IPS-15b (cell line): Measurements from ENCODE around the gene CDK5R1.

Experiments used
- H3K27me3 ChIP-seq: one replicate; pipeline ENCODE4 v1.6.1; 2013; ENCODE audit warnings: low read length; ENCODE audit not compliant: control insufficient read depth, insufficient read depth
- H3K36me3 ChIP-seq: one replicate; pipeline ENCODE4 v1.6.1; 2013; ENCODE audit warnings: low read length; ENCODE audit not compliant: control insufficient read depth, insufficient read depth
- H3K4me1 ChIP-seq: one replicate; pipeline ENCODE4 v1.6.1; 2013; ENCODE audit warnings: mild to moderate bottlenecking, low read length; ENCODE audit not compliant: control insufficient read depth, insufficient read depth
- H3K4me3 ChIP-seq: one replicate; pipeline ENCODE4 v1.5.1; 2013; ENCODE audit warnings: low read depth, low read length
- H3K9ac ChIP-seq: one replicate; pipeline ENCODE4 v1.6.1; 2013; ENCODE audit warnings: low read depth, mild to moderate bottlenecking, low read length
- H3K9me3 ChIP-seq: one replicate; pipeline ENCODE4 v1.6.1; 2013; ENCODE audit warnings: mild to moderate bottlenecking, low read length; ENCODE audit not compliant: control insufficient read depth, insufficient read depth

The CDK5R1 gene

DNA sequence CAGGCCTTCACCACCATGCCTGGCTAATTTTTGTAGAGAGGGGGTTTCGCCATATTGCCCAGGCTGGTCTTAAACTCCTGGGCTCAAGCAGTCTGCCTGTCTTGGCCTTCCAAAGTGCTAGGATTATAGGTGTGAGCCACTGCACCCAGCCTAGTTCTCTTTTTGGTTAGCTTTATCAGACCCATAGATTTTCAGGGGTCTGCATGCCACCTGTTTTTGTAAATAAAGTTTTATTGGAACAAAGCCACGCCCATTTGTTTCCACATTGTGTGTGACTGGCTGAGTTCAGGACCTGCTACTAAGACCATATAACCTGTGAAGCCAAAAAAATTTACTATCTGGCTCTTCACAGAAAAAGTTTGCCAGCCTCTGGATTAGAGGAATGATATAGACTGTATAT lies 34.9 kb upstream of the CDK5R1 start:
- no peak overlapping the region for H3K4me3 ChIP-seq
- H3K36me3 ChIP-seq, result peaks cover 26% of the 10 kb centered on the region
- no peaks in the 10 kb centered on the region for H3K27me3 ChIP-seq
- no peak overlapping the region for H3K9ac ChIP-seq
- no peaks in the 10 kb centered on the region for H3K9me3 ChIP-seq
- no peaks in the 10 kb centered on the region for H3K4me1 ChIP-seq

DNA sequence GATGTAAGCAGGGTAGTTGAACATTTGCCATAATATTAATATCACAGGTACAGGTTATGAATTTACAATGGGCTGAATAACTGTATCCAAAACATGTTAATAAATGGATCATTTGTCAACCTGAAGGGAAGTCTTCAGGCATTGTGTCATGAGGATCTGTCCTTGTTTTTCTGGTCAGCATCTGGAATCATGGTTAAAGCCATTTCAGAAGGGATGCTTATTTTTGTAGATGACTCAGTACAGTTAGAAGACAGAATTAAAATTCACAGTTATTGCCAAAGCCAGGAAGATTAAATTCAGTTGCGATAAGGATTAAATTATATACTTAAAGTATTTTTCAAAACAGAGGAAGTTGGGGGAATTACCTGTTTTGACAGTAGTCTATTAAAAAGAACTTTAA lies 34.5 kb upstream of the CDK5R1 start:
- Histone ChIP-seq H3K4me1 (no peaks in the 10 kb centered on the region), H3K4me3 (no peak overlapping the region), H3K9ac (no peak overlapping the region), H3K27me3 (no peaks in the 10 kb centered on the region), H3K9me3 (no peaks in the 10 kb centered on the region), H3K36me3 (peaks cover 30% of the 10 kb centered on the region)

- no peaks in the 10 kb centered on the region for H3K4me1 ChIP-seq
- H3K9ac ChIP-seq, result no peak overlapping the region
- H3K27me3 ChIP-seq, result no peaks in the 10 kb centered on the region
- H3K36me3 ChIP-seq, result peaks cover 37% of the 10 kb centered on the region
- H3K9me3 ChIP-seq, result no peaks in the 10 kb centered on the region
- no peak overlapping the region for H3K4me3 ChIP-seq
These were observed 33.4 kb upstream of the CDK5R1 start for GRCh38 chr17:32453370-32453769.

GRCh38 chr17:32458371-32458770 lies 28.4 kb upstream of the CDK5R1 start:
- Histone ChIP-seq H3K27me3 (no peaks in the 10 kb centered on the region), H3K9me3 (no peaks in the 10 kb centered on the region), H3K36me3 (peaks cover 42% of the 10 kb centered on the region), H3K4me3 (no peak overlapping the region), H3K4me1 (no peaks in the 10 kb centered on the region), H3K9ac (no peak overlapping the region)

- Histone ChIP-seq H3K27me3 (no peaks in the 10 kb centered on the region), H3K9ac (no peak overlapping the region), H3K4me3 (no peak overlapping the region), H3K4me1 (no peaks in the 10 kb centered on the region), H3K36me3 (peaks cover 36% of the 10 kb centered on the region), H3K9me3 (no peaks in the 10 kb centered on the region)
These were observed 26.7 kb upstream of the CDK5R1 start for GRCh38 chr17:32460054-32460453.

DNA sequence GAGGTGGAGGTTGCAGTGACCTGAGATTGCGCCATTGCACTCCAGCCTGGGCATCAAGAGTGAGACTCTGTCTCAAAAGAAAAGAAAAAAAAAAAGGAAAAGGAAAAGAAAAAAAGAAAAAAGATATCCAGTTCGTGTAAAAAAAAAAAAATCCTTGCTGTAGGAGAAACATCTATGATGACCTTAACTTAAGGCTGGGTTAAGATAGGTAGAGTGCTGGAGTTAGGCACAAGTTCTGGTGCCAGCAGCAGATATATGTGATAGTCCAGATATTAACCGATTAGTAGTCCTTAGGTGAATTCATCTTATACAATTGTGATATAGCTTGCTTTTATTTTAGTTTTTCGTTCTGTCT lies 25.3 kb upstream of the CDK5R1 start:
- no peaks in the 10 kb centered on the region for H3K27me3 ChIP-seq
- no peak overlapping the region for H3K9ac ChIP-seq
- H3K9me3 ChIP-seq, result no peaks in the 10 kb centered on the region
- peaks cover 32% of the 10 kb centered on the region for H3K36me3 ChIP-seq
- H3K4me3 ChIP-seq, result no peak overlapping the region
- no peaks in the 10 kb centered on the region for H3K4me1 ChIP-seq

- Histone ChIP-seq H3K4me1 (no peaks in the 10 kb centered on the region), H3K36me3 (peaks cover 30% of the 10 kb centered on the region), H3K27me3 (no peaks in the 10 kb centered on the region), H3K9ac (no peak overlapping the region), H3K4me3 (no peak overlapping the region), H3K9me3 (no peaks in the 10 kb centered on the region)
These were observed 24.8 kb upstream of the CDK5R1 start for GRCh38 chr17:32461853-32462617.

GRCh38 chr17:32463304-32463703 lies 23.5 kb upstream of the CDK5R1 start:
- no peak overlapping the region for H3K4me3 ChIP-seq
- no peak overlapping the region for H3K9ac ChIP-seq
- no peaks in the 10 kb centered on the region for H3K9me3 ChIP-seq
- H3K36me3 ChIP-seq, result peaks cover 21% of the 10 kb centered on the region
- no peaks in the 10 kb centered on the region for H3K27me3 ChIP-seq
- no peaks in the 10 kb centered on the region for H3K4me1 ChIP-seq

- H3K4me3 ChIP-seq, result no peak overlapping the region
- no peaks in the 10 kb centered on the region for H3K27me3 ChIP-seq
- no peaks in the 10 kb centered on the region for H3K9me3 ChIP-seq
- H3K36me3 ChIP-seq, result peaks cover 22% of the 10 kb centered on the region
- H3K4me1 ChIP-seq, result no peaks in the 10 kb centered on the region
- no peak overlapping the region for H3K9ac ChIP-seq
These were observed 22.4 kb upstream of the CDK5R1 start for GRCh38 chr17:32464374-32464773.

GRCh38 chr17:32467949-32468348 lies 18.8 kb upstream of the CDK5R1 start:
- Histone ChIP-seq H3K9me3 (no peaks in the 10 kb centered on the region), H3K4me3 (no peak overlapping the region)

DNA sequence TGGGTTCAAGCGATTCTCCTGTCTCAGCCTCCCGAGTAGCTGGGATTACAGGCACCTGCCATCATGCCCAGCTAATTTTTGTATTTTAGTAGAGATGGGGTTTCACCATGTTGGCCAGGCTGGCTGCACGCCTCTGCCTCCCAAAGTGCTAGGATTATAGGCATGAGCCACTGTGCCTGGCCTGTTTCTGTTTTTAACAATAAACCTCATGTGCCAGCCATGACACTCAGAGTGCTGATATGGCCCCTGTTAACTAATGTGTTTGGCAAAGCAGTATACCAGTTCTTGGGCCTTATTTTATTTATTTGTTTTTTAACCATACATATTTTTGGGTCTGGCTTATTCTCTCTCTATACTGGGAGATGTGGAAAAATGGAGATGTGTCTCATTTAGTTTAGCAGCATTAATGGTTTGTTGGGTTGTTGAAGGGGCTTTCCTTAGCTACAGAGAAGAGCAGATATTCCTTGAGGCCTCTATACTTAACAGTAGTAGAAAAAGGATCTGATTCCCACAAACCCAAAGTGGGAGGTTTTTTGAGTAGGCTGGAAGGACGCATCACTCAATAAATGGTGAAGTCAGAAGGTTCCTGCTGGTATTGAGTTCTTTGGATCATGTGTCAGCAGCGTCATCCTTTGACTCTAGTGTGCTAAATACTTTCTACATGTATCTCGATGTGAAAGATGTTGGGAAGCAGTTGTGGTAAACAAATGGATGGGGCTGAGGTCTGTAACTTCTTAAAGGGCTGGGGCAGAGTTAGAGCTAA lies 16.2 kb upstream of the CDK5R1 start:
- Histone ChIP-seq H3K4me3 (no peak overlapping the region), H3K9ac (no peak overlapping the region), H3K9me3 (no peaks in the 10 kb centered on the region), H3K4me1 (no peaks in the 10 kb centered on the region), H3K36me3 (peaks cover 45% of the 10 kb centered on the region), H3K27me3 (no peaks in the 10 kb centered on the region)

More at GRCh38 chr17:32467949-32468348, 18.8 kb upstream of the CDK5R1 start:
- Histone ChIP-seq H3K4me1 (no peaks in the 10 kb centered on the region), H3K27me3 (no peaks in the 10 kb centered on the region), H3K9ac (no peak overlapping the region), H3K36me3 (peaks cover 28% of the 10 kb centered on the region)

GRCh38 chr17:32471652-32472051 lies 15.1 kb upstream of the CDK5R1 start:
- Histone ChIP-seq H3K9me3 (no peaks in the 10 kb centered on the region), H3K4me3 (no peak overlapping the region), H3K27me3 (no peaks in the 10 kb centered on the region), H3K36me3 (peaks cover 56% of the 10 kb centered on the region), H3K9ac (no peak overlapping the region), H3K4me1 (no peaks in the 10 kb centered on the region)
